ENCODE results near the gene SEBOX.
"Not testable (repeated sequence)": the region's sequence is repeated elsewhere in the genome, so short reads cannot be mapped to it uniquely, and the experiment has no call there.

Gene SEBOX

DNA sequence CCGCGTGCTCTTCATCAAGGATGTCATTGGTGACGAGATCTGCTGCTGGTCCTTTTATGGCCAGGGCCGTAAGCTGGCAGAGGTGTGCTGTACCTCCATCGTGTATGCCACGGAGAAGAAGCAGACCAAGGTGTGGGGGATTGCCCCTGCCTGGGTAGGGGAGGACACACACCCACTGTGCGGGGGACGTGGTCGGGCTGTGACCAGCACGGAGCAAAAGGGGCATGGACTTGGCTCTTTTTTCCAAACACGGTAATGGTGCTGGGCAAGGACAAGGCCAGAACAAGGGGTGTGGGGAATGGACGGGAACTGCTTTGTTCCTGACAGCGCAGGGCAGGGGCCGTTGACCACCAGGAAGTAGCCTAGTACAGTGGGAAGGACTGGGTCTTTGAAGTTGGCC is 22.7 kb downstream of the SEBOX start:
- no peak for DNase-seq (ENCODE audit: low read depth in 2 of 3, low spot score in 2 of 3)

DNA sequence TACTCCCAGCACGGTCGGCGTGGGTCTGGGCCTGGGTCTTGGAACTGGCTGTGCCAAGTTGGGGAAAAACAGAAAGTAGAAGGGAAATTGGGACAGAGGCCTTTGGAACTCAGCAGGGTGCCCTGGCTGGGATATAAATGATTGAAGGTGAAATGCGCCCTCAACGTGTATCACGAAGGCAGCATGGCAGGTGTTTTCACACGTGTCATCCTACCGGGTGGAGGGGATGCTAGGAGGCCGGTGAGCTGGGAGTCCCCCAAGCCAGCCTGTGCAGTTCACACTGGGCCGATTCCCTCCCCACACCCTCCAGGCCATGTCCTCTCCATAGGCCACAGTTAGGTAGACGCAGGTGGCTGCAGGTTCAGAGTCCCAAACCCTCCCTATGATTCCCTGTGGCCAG is 23.5 kb downstream of the SEBOX start:
- DNase-seq (ENCODE audit: low read depth in 2 of 3, low spot score in 2 of 3) = no peak

DNA sequence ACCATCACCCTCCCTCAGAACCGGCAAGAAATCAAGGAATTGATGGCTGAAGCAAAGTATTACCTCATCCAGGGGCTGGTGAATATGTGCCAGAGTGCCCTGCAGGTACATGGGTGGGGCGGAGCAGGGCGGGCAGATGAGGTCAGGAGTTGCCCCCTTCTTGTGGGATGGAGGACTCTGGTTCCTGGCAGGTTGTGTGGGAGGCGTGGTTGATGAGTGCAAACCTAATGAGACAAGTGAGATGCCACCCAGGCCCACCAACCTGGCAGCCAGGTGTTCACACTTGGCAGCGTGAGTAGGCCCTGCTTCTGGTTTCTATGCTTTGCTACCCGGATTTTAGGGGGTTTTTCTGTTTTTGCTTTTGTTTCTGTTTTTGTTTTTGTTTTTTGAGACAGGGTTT is 24.6 kb downstream of the SEBOX start:
- no peak for DNase-seq (ENCODE audit: low read depth in 2 of 3, low spot score in 2 of 3)

DNA sequence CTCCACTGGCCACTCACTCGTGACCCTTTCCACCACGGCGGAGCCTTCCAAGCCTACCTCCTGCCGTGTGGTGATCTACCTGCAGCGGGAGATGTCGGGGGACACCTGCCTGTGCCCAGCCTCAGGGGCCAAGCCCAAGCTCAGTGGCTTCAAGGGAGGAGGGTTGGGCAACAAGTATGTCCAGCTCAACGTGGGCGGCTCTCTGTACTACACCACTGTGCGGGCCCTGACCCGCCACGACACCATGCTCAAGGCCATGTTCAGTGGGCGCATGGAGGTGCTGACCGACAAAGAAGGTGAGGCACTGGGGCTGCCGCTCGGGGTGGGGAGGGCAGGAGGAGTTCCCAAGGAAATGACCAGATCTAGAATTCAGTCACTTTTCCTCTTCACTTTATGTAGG is 25.6 kb downstream of the SEBOX start:
- no peak for DNase-seq (ENCODE audit: low read depth in 2 of 3, low spot score in 2 of 3)

DNA sequence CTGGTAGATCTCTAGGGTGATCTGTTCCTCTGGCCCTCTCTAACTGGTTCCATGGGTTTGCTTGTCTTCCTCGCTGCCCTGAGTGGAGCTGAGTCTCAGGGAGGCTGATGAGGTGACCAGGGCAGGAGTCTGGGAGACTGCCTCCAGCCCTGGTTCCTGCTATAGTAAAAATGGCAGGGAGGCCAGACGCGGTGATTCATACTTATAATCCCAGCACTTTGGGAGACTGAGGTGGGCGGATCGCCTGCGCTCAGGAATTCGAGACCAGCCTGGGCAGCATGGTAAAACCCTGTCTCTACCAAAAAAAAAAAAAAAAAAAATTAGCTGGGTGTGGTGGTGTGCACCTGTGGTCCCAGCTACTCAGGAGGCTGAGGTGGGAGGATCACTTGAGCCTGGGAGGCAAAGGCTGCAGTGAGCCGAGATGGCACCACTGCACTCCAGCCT is 26.2 kb downstream of the SEBOX start:
- DNase-seq (ENCODE audit: low read depth in 2 of 3, low spot score in 2 of 3) = not testable (repeated sequence)

DNA sequence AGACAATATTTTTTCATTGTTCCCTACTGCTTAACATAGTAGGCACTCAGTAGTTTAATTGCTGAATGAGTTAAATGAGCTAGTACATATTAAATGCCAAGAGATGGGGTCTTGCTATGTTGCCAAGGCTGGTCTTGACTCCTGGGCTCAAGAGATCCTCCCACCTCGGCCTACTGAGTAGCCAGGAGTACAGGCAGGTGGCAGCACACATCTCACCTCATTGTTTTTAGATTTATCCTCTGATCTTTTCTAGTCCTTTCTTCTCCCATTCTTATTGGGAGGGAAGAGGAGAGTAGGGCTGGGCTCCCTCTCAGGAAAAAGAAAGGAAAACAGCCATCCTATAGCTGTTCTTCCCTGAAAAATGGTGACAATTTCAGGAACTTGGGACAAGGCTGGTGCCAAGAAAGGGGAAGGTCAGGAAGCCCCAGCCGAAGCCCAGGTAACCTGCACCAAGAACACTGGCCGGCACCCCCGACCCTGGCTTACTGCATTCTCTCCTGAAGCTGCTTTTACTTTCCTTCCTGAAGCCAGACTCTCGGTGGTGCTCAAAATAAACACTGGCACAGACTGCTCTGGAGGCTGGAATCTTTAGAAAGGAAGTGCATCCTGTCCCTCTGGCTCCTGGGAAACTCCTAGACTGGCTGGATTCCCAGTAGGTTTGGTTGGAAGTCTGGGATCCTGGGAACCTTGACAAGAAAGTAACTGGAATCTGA is 26.8 kb downstream of the SEBOX start:
- DNase-seq (ENCODE audit: low read depth in 2 of 3, low spot score in 2 of 3) = no peak

DNA sequence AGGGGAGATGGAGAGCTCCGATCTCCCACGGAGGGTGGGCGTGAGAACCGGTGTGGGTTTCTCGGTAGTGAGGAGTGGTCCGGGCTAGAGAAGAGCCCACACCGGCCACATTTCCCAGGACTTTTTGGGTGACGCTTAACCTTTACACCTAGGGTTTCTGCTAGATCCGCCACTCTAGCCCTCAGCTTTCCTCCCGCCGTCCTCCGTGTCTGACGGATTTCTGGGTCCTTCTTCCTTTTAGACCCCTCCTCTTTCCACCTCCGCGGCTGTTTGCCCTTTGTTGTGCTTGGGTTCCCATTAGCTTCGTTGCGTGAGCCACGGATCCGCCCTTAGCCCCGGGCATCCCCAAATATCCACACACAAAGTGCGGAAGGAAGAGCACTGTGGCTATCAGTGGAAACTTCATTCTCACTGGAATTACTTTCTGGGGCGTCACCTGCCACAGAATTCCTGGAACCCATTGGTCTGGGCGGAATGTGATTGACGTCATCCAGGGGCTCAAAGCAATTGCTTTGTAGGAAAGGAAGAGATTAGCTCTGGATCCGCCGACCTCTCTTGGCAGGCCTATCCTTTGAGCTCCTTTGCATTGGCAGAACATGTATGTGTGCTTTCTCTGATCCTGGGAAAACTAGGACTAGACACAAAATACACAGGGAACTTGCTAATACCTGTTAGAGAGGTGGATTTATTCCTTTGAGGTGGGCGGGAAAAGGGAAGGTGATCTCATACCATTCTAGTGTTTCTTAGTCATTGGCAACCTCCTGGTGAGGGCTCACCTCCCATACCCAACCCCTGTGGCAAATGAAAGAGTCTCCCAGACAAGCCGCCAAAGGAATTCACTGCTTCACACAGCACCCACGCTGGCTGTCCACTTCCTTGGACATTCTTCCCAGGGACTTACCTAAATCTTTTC is 28.8 kb downstream of the SEBOX start:
- no peak for DNase-seq (ENCODE audit: low read depth in 2 of 3, low spot score in 2 of 3)

DNA sequence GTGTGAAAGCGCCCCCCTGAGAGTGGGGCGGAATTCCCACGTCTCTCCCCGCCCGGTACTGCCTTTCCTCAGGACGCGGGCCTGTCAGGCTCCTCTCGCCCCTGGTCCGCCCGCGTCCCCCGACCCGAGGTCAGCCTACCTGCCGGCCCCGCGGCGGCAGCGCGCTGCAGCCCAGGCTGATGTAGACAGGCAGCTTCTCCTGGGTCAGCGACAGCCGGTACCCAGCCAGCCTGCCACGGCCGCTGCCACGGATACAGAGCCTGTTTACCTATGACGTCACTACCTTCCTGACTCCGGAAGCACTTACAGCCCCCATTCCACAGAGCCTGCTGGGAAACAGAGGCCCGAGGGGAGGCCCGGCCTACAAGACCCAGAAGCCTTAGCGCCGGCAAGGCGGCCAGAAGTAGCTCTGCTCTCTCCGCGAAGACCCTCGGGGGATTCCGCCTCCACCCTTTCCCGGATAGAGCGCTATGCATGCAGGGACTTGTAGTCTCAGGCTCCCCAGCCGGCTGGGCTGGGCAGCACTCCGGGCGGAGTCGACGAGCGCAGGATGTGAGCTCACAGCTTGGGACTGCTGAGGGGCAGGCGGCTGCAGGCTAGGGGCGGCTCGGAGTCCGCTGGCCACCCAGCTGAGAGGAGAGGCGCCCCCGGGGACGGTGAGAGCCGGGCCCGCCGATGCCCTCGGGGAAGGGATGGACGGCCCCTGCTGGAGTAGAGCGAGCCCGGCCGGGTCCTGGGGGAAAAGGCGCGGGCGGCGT is 29.6 kb downstream of the SEBOX start, which contains the start of the genes IFT20 and TNFAIP1:
Gene IFT20, minus strand, starts transcription at position 272 of the 758 bp plus-strand sequence. CDS start 3,487 bp downstream, outside the sequence.
Gene TNFAIP1, plus strand, starts transcription at position 561 of the 758 bp plus-strand sequence. CDS start 3,761 bp downstream, outside the sequence.
- DNase-seq (ENCODE audit: low read depth in 2 of 3, low spot score in 2 of 3) = peak; percentile 73 to 94 (median 88)

DNA sequence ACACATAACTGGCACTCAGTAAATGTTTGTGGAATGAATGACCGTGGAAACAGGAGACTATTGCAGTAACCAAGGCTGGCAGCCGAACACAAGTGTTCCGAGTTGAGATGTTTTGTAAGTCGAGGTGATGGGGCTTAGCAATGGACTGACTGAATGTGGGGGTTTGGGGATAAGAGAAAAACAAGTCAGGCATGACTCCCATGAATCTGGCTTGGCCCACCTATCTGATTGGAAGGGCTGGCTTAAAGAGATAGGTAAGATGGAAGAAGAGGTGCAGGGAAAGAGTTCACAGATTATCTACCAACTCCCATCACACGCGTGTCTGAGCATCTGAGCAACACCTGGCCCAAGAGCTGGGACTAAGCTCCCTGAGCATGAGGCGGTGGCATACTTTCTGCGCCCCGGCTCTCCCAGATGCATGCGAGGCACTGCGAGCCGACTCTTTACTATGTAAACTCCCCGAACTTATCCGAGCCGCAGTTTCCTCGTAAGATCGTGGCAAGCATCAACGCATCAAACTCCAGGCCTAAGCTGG is 30.3 kb downstream of the SEBOX start:
- DNase-seq (ENCODE audit: low read depth in 2 of 3, low spot score in 2 of 3) = no peak

DNA sequence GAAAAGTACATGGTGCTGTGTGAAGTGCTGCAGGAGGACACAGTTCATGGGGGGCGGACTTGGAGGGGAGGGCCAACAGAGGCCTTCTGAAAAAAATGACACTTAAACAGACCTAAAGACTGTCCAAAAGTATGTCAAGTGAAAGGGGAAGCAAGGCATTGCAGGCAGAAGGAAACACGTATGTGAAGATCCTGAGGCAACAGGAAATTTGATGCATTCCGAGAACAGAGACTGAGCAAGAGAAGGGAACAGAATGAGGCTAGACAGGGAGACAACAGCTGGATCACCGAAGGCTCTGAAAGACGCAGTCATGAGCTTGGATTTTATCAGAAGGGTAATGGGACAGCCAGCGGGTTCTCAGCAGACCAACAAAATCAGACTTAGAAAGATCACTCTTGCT is 30.8 kb downstream of the SEBOX start:
- DNase-seq (ENCODE audit: low read depth in 2 of 3, low spot score in 2 of 3) = no peak

DNA sequence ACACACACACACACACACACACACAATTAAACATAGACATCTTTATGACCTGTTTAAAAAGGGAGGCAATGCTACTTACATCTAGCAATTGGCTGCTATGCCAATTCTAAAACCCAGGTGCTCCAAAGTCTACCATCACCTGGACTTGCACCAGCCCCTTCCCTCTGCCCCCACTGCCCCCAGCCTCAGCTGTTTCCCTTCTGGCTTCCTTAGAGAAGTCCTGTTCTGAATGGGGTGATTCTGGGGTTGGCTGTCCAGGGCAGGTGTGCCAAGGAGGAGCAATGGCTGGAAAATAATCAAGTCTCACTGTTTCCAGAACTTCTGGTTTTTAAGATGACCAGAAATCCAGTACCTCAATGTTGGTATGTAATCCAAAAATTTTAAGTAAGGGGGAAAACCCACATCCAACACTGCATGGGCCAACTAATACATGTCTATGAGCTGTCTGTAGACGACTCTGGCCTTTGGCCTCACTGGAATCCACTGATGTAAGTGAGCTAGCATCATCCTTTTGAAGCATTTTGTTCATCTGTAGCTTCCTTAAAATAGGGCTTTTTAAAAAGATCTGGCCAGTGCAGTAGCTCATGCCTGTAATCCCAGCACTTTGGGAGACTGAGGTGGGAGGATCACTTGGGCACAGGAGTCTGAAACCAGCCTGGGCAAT is 31.8 kb downstream of the SEBOX start:
- DNase-seq (ENCODE audit: low read depth in 2 of 3, low spot score in 2 of 3) = no peak

DNA sequence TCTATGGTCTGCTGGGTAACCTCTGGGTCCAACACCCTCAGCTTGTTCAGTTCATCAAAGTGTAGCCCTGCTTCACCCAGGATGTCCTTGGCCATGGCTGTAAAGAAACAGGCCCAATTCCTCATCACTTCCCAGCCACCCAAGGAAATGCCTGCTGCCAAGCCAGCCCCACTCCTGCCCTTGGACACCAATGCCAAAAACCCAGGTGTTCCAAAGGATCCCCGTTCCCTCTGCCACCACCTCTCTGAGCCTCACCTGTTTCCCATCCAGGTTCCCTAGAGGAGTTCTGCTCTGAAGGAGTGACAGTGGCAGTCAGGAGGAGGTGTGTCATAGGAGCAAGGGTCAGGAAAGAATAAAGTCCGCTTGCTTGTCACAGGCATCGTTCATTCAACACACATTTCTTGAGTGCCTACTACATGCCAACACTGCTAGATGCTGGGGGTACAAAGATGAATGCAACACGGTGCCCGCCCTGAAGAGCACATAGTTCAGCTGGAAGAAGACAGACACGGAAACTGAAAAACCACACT is 33.0 kb downstream of the SEBOX start:
- no peak for DNase-seq (ENCODE audit: low read depth in 2 of 3, low spot score in 2 of 3)

DNA sequence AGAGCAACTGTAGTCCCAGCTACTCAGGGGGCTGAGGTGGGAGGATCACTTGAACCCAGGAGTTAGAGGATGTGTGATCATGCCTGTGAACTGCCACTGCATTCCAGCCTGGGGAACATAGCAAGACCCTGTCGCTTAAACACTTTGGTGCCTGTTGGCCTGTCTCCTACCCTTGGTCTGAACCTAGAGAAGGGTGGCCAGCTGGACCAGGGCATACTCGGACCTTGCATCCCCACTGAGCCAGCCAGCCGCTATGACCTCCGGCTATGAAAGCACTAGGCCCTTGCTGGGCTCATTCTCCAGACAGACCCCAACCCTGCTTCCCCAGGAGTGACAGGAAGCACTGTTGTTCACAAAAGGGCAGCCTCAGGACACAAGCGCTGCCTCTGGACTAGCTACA is 34.3 kb downstream of the SEBOX start:
- no peak for DNase-seq (ENCODE audit: low read depth in 2 of 3, low spot score in 2 of 3)

DNA sequence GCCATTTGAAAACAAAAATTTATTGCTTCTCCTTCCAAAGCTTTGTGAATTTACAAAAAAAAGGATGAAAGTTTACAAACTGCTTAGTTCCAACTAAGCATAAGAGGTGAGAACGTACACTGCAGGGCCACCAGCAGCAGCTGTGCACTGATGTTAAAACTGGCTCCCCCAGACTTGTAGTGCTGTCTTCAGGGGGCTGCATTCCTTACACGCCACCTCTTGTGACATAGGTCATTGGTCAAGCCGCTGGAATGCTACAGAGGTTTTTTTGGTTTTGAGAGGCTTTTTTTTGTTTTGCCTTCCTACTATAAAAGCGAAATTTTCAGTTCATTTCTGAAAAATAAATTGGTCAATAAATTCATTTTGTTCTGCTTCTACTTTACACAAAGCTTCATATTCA is 36.7 kb downstream of the SEBOX start:
- no peak for DNase-seq (ENCODE audit: low read depth in 2 of 3, low spot score in 2 of 3)

DNA sequence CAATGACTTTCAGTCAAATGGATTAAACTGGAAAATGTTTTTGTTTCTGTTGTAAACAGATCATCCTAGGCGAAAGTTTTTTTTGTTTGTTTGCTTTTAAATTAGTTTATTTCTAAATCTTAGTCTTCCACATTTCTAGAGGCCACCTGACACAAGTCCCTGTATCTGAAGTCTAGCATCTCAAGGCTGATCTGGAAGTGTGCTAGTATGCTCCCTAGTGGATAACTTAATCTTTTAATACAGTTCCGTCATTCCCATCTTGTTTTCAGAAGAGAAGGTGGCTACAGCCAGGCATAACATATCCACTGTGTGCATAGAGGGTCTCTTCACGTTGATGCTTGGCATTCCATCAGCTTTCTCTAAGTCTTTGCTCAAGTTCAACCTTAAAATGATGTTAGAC is 37.3 kb downstream of the SEBOX start:
- DNase-seq (ENCODE audit: low read depth in 2 of 3, low spot score in 2 of 3) = no peak

DNA sequence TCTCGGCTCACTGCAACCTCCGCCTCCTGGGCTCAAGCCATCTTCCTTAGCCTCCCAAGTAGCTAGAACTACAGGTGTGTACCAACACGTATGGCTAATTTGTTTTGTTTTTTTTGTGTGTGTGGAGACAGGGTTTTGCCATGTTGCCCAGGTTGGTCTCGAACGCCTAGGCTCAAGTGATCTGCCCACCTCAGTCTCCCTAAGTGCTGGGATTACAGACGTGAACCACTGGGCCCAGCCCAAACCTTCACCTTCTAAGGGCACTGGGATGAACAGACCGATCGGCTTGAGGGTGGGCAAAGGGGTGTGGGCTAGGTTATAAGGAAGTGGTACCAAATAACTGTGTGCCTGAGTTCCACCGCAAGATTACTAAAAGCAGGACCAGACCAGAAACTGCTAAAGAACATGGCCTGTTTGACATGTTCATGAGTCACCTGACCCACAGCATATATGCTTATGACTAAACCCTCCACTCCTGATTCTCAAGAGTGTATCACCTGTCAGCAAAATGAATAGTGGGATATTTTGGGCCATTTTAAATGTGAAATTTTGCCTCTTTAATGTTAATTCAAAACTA is 37.9 kb downstream of the SEBOX start:
- DNase-seq (ENCODE audit: low read depth in 2 of 3, low spot score in 2 of 3) = no peak

DNA sequence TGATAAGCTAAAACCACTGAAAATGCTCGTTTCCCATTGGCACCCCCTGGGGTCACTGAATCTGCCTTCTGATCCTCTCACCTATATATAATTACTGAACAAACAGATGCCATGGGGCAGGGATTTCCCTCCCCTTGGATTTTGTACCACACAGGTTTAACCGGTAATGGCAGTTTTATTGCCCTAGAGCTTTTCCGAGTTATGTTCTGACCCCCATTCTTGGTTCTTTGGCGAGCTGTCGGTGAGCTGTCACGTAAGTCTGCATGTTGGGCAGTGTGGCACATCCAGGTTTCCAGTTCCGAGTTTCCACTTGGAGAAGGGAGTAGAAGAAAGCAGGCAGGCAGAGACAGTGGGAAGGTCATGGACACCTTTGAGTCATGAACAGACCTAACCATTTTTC is 38.9 kb downstream of the SEBOX start:
- no peak for DNase-seq (ENCODE audit: low read depth in 2 of 3, low spot score in 2 of 3)

DNA sequence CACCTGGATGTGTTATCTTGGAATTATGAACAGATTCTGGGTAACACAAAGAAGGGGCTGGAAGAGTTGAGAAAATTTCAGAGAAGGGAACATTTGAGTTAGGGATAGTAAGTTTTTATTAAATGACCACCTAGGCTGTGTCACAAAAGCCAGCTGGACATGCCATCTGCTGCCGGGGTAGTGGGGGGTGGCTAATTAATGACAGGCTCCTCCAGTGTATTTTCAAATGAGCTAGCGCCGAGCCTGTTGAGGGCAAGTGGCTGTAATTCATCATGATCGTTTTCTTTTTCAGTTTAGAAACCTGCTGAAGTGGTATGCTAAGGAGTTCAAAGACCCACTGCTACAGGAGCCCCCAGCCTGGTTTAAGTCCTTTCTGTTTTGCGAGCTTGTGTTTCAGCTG is 39.8 kb downstream of the SEBOX start:
- no peak for DNase-seq (ENCODE audit: low read depth in 2 of 3, low spot score in 2 of 3)

DNA sequence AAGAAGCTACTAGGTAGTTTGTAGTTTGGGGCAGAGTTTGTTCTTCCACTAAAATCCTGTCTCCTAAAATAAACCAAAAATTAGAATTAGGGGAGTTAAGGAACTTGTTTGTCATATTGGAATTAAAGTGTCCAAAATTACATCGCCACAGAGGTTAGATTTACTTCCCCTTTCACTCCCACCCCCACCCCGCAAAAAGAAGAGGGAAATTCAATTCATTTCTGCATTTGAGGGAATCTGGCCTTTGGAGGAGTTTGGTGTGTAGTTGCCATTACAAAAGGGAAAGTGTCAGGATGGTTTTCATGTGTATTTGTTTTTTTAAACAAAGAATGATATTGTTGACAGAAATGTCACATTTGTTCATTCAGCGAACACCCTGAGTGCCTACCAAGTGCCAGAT is 40.2 kb downstream of the SEBOX start:
- no peak for DNase-seq (ENCODE audit: low read depth in 2 of 3, low spot score in 2 of 3)

DNA sequence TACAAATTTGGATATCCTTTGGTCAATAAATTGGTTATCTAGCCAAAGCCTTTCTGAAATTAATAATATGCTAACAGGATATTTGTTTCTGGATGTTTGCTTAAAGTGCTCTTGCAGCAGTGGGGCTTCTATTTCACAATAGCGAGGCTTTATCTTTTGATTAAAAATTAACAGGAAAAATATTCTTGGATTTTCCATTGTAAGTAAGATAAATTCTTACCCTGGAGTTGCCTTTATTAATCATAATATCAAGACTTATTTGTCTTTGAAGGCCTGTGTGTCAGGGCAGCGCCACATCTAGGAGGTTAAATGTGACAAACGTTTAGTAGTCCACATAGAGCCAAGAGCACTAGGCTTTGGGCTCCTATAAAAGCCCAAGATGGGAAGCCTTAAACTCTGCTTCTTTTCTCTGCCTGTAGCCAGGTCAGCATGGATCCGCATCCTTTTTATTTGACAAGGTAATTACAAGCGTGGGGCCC is 40.7 kb downstream of the SEBOX start:
- DNase-seq (ENCODE audit: low read depth in 2 of 3, low spot score in 2 of 3) = no peak

All from activated CD8-positive, alpha-beta memory T cell treated with anti-CD3 and anti-CD28 coated beads for 48 hours (primary cell).